Measurements from ENCODE around the gene SKAP2. TPM values are rescaled to one million over a fixed set of nuclear protein-coding genes. Genes with fewer than 3 reads are reported as not detected.

Gene SKAP2
- total and polyA plus RNA-seq, 12 donors: 7.3 to 123 (median 50.1) TPM

GRCh38 chr7:26854876-26855855 is 9.2 kb downstream of the SKAP2 start:
- intact Hi-C loops (cut with DNase I): loop anchor here (5.0 kb wide), 1 partner anchor 287 kb away; the partner anchor contains the start of gene HOXA5 (in 2 of the 2)
- Histone ChIP-seq H3K4me1 (replicated peaks in 1 of 2) (peaks cover 14 to 31% of the 10 kb centered on the region in 2 donors), H3K9me3 (replicated peaks in 1 of 3) (no peaks in the 10 kb centered on the region), H3K4me3 (no peak overlapping the region), H3K36me3 (replicated peaks in 1 of 2) (no peaks in the 10 kb centered on the region), H3K27me3 (no peaks in the 10 kb centered on the region), H3K27ac (peak overlapping the region in 2 of 5 donors; percentile 30 to 81)
- no peak for DNase-seq
- WGBS, 4 donors: 65 to 77% (median 71%) methylated on average over 1 of the region's 1 CpG
- TF ChIP-seq POLR2A (IDR thresholded peaks at IDR 0.05): no peak
- no peak for TF ChIP-seq CTCF (IDR thresholded peaks at IDR 0.05)

- Histone ChIP-seq H3K36me3 (replicated peaks in 1 of 2) (no peaks in the 10 kb centered on the region), H3K27me3 (no peaks in the 10 kb centered on the region), H3K27ac (no peak overlapping the region), H3K4me3 (no peak overlapping the region), H3K9me3 (replicated peaks in 1 of 3) (no peaks in the 10 kb centered on the region), H3K4me1 (replicated peaks in 1 of 2) (peaks cover 14 to 34% of the 10 kb centered on the region in 2 donors)
- TF ChIP-seq POLR2A (IDR thresholded peaks at IDR 0.05) (no peak), CTCF (IDR thresholded peaks at IDR 0.05) (peak; percentile 25 to 74 (median 60))
- DNase-seq: no peak
- WGBS, 4 donors: 14 to 19% (median 18%) methylated on average over 4 of the region's 4 CpGs
- intact Hi-C loops (cut with DNase I): no loop called here
Measured at GRCh38 chr7:26853788-26854393, 10.5 kb downstream of the SKAP2 start.

- H3K9me3 ChIP-seq (replicated peaks in 1 of 3): no peaks in the 10 kb centered on the region
- peak overlapping the region in 2 of 5 donors; percentile 51 to 60 for H3K27ac ChIP-seq
- DNase-seq: peak in 6 of 7 donors; percentile 23 to 71 (median 50)
- no peaks in the 10 kb centered on the region for H3K27me3 ChIP-seq
- TF ChIP-seq CTCF (IDR thresholded peaks at IDR 0.05) (no peak), POLR2A (IDR thresholded peaks at IDR 0.05) (no peak)
- H3K4me3 ChIP-seq: no peak overlapping the region
- intact Hi-C loops (cut with DNase I): no loop called here
- H3K4me1 ChIP-seq (replicated peaks in 1 of 2): peaks cover 6 to 23% of the 10 kb centered on the region in 2 donors
- 50 to 62% (median 56%) methylated on average over 8 of the region's 8 CpGs for WGBS, 4 donors
- H3K36me3 ChIP-seq (replicated peaks in 1 of 2): no peaks in the 10 kb centered on the region
Measured at GRCh38 chr7:26850193-26850651, 14.2 kb downstream of the SKAP2 start.

GRCh38 chr7:26843705-26844104 is 20.7 kb downstream of the SKAP2 start:
- Histone ChIP-seq H3K4me3 (no peak overlapping the region), H3K4me1 (replicated peaks in 1 of 2) (peaks cover 0 to 16% of the 10 kb centered on the region in 2 donors), H3K27ac (no peak overlapping the region), H3K27me3 (no peaks in the 10 kb centered on the region), H3K36me3 (replicated peaks in 1 of 2) (no peaks in the 10 kb centered on the region), H3K9me3 (replicated peaks in 1 of 3) (no peaks in the 10 kb centered on the region)
- intact Hi-C loops (cut with DNase I): no loop called here
- no peak for DNase-seq
- 74 to 81% (median 78%) methylated on average over 4 of the region's 4 CpGs for WGBS, 4 donors
- TF ChIP-seq POLR2A (IDR thresholded peaks at IDR 0.05): no peak
- TF ChIP-seq CTCF (IDR thresholded peaks at IDR 0.05): peak in 1 of 6 experiments; percentile 17

Data from adrenal gland (tissue), 12 donors.